ENCODE measurements around the gene NME3. TPM values are rescaled to one million over a fixed set of nuclear protein-coding genes. Genes with fewer than 3 reads are reported as not detected.

Gene NME3
- total and polyA plus RNA-seq, 2 donors (not counting 3 experiments of a cell fraction or from before 2014, with no cell fraction given), result 38.2 to 74.4 TPM

DNA sequence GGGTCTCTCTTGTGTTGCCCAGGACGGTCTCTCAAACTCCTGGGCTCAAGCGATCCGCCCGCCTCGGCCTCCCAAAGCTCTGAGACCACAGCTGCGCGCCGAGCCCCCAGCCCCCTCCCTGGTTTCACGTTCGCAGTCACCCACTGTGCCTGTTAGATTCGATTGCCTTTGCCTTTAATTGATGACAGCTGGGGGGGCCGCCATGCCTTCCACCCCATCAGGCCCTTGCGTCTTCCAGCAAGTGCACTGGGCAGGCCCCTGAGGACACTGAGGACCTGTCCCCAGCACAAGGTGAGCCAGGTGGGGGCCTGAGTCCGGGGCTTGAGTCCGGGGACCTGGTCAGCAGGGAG, 18.9 kb upstream of the NME3 start:
- intact Hi-C loops (cut with micrococcal nuclease) (no loop called here), dilution Hi-C loops (cut with MboI; ENCODE audit: extremely low pct_ligation_motif_present, low sequenced_read_pairs) (no loop called here)
- no TSS peak for BruUV-seq (replicated peaks)
- Histone ChIP-seq H4K20me1 (replicated peaks; ENCODE audit: control insufficient read depth, extremely low read depth, insufficient read depth, low read length) (no peaks in the 10 kb centered on the region), H3K9me3 (replicated peaks; ENCODE audit: control insufficient read depth, insufficient read depth, low read length) (no peaks in the 10 kb centered on the region), H3K27me3 (ENCODE audit: control insufficient read depth in 2 of 2, insufficient read depth in 2 of 2, low read length in 2 of 2) (no peaks in the 10 kb centered on the region), H3K9ac (replicated peaks; ENCODE audit: extremely low read depth, insufficient read depth, low read length) (no peak overlapping the region), H3K9me1 (replicated peaks; ENCODE audit: control insufficient read depth, extremely low read depth, insufficient read depth, low read length) (no peaks in the 10 kb centered on the region), H2AFZ (ENCODE audit: low read depth, low read length) (no peak overlapping the region), H3K4me1 (ENCODE audit: control insufficient read depth, extremely low read depth, insufficient read depth, low read length) (no peaks in the 10 kb centered on the region), H3K27ac (ENCODE audit: insufficient read depth, low read depth, low read length) (no peak overlapping the region), H3K79me2 (ENCODE audit: control insufficient read depth, insufficient read depth, low read length) (peaks cover 9% of the 10 kb centered on the region), H3K4me3 (replicated peaks in 1 of 3; ENCODE audit: insufficient read depth in 1 of 3, low read depth in 1 of 3, low read length in 3 of 3) (no peak overlapping the region), H3K4me2 (ENCODE audit: insufficient read depth, low read length) (no peak overlapping the region), H3K36me3 (ENCODE audit: control insufficient read depth in 2 of 2, extremely low read depth in 1 of 2, insufficient read depth in 2 of 2, low read length in 2 of 2) (peaks cover 0 to 23% of the 10 kb centered on the region in 2 experiments)
- POLR2A ChIA-PET, result no interaction called here
- CTCF ChIA-PET, result no interaction called here
- no peak for TF ChIP-seq EZH2 (IDR thresholded peaks at IDR 0.05; ENCODE audit: borderline replicate concordance, low read depth, low read length, severe bottlenecking)
- TF ChIP-seq POLR2A (IDR thresholded peaks at IDR 0.05; ENCODE audit: low read depth, low read length), result no peak
- DNase-seq (ENCODE audit: low read depth, low spot score), result no peak
- no peak for FAIRE-seq

DNA sequence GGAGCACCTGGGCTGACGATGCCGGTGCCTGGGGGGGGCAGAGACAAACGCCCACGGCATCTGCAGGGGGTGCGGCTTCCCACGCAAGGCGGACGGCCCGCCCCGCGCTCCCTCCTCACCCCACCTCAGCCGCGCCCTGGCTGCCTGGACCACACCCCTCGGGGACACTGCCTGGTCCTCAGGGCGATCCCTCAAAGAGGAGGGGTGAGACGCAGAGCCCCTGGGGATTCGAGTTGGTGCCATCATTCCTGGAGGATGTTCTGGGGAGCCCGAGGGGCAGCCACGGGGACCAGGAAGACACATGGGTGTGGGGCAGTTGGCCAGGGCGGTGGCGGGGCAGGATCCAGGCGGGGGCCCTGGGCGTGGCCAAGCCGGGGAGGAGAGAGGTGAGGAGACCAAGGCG, 18.3 kb upstream of the NME3 start:
- no TSS peak for BruUV-seq (replicated peaks)
- TF ChIP-seq JUN (IDR thresholded peaks at IDR 0.05; ENCODE audit: borderline replicate concordance, insufficient read depth, insufficient read length, low read depth) (no peak), GATA2 (IDR thresholded peaks at IDR 0.05; ENCODE audit: insufficient read depth, insufficient read length, low read depth, low read length) (no peak), MYC (IDR thresholded peaks at IDR 0.05; ENCODE audit: low read depth, low read length) (no peak), POLR2A (IDR thresholded peaks at IDR 0.05; ENCODE audit: low read depth, low read length) (no peak), FOS (IDR thresholded peaks at IDR 0.05; ENCODE audit: borderline replicate concordance, insufficient read depth, low read length) (no peak), EZH2 (IDR thresholded peaks at IDR 0.05; ENCODE audit: borderline replicate concordance, low read depth, low read length, severe bottlenecking) (no peak), POLR2AphosphoS5 (IDR thresholded peaks at IDR 0.05; ENCODE audit: insufficient read depth, low read depth, low read length) (no peak)
- TF ChIP-seq, protein P1, sequence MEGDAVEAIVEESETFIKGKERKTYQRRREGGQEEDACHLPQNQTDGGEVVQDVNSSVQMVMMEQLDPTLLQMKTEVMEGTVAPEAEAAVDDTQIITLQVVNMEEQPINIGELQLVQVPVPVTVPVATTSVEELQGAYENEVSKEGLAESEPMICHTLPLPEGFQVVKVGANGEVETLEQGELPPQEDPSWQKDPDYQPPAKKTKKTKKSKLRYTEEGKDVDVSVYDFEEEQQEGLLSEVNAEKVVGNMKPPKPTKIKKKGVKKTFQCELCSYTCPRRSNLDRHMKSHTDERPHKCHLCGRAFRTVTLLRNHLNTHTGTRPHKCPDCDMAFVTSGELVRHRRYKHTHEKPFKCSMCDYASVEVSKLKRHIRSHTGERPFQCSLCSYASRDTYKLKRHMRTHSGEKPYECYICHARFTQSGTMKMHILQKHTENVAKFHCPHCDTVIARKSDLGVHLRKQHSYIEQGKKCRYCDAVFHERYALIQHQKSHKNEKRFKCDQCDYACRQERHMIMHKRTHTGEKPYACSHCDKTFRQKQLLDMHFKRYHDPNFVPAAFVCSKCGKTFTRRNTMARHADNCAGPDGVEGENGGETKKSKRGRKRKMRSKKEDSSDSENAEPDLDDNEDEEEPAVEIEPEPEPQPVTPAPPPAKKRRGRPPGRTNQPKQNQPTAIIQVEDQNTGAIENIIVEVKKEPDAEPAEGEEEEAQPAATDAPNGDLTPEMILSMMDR (IDR thresholded peaks at IDR 0.05; ENCODE audit: extremely low read depth in 1 of 2, insufficient read depth in 1 of 2, low read depth in 1 of 2, low read length in 2 of 2), result no peak
- TF ChIP-seq, protein P2, sequence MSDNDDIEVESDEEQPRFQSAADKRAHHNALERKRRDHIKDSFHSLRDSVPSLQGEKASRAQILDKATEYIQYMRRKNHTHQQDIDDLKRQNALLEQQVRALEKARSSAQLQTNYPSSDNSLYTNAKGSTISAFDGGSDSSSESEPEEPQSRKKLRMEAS (IDR thresholded peaks at IDR 0.05; ENCODE audit: insufficient read depth, insufficient read length), result no peak
- Histone ChIP-seq H3K27me3 (ENCODE audit: control insufficient read depth in 2 of 2, insufficient read depth in 2 of 2, low read length in 2 of 2) (no peaks in the 10 kb centered on the region), H3K4me3 (replicated peaks in 1 of 3; ENCODE audit: insufficient read depth in 1 of 3, low read depth in 1 of 3, low read length in 3 of 3) (no peak overlapping the region), H3K4me1 (ENCODE audit: control insufficient read depth, extremely low read depth, insufficient read depth, low read length) (no peaks in the 10 kb centered on the region), H2AFZ (ENCODE audit: low read depth, low read length) (no peak overlapping the region), H4K20me1 (replicated peaks; ENCODE audit: control insufficient read depth, extremely low read depth, insufficient read depth, low read length) (no peaks in the 10 kb centered on the region), H3K27ac (ENCODE audit: insufficient read depth, low read depth, low read length) (no peak overlapping the region), H3K79me2 (ENCODE audit: control insufficient read depth, insufficient read depth, low read length) (peaks cover 15% of the 10 kb centered on the region), H3K36me3 (ENCODE audit: control insufficient read depth in 2 of 2, extremely low read depth in 1 of 2, insufficient read depth in 2 of 2, low read length in 2 of 2) (peaks cover 0 to 23% of the 10 kb centered on the region in 2 experiments), H3K4me2 (ENCODE audit: insufficient read depth, low read length) (no peak overlapping the region), H3K9ac (replicated peaks; ENCODE audit: extremely low read depth, insufficient read depth, low read length) (no peak overlapping the region), H3K9me3 (replicated peaks; ENCODE audit: control insufficient read depth, insufficient read depth, low read length) (no peaks in the 10 kb centered on the region), H3K9me1 (replicated peaks; ENCODE audit: control insufficient read depth, extremely low read depth, insufficient read depth, low read length) (no peaks in the 10 kb centered on the region)
- FAIRE-seq (no peak), DNase-seq (ENCODE audit: low read depth, low spot score) (no peak)
- ChIA-PET POLR2A (no interaction called here), CTCF (no interaction called here)
- dilution Hi-C loops (cut with MboI; ENCODE audit: extremely low pct_ligation_motif_present, low sequenced_read_pairs) (no loop called here), intact Hi-C loops (cut with micrococcal nuclease) (loop anchor here (10.0 kb wide), 1 partner anchor 485 kb away; the partner anchor contains the start of gene UBE2I)

All from endothelial cell of umbilical vein (primary cell).